IPS DF 4.7 (cell line): ENCODE results near the gene BTBD18.

Source experiments
- DNase-seq: peaks from one replicate; pipeline ENCODE4 v3.0.0-alpha.2; 2013; ENCODE audit warnings: low spot score; ENCODE audit errors: extremely low read depth

The BTBD18 gene

GRCh38 chr11:57751676-57752253 lies at the start of gene BTBD18:
Gene BTBD18 (minus strand): TSS chr11:57751819. CDS start chr11:57751188, 631 bp downstream.
- DNase-seq: no peak

GRCh38 chr11:57801183-57801485 lies 49.5 kb upstream of the BTBD18 start:
- DNase-seq: no peak

GRCh38 chr11:57800444-57801182 lies 49.0 kb upstream of the BTBD18 start:
- no peak for DNase-seq

- no peak for DNase-seq
Observed at GRCh38 chr11:57798905-57799559, 47.4 kb upstream of the BTBD18 start.

GRCh38 chr11:57793351-57794115 lies 41.9 kb upstream of the BTBD18 start:
- DNase-seq: no peak

- no peak for DNase-seq
Observed at GRCh38 chr11:57792870-57793269, 41.3 kb upstream of the BTBD18 start.

- no peak for DNase-seq
Observed at GRCh38 chr11:57792060-57792541, 40.5 kb upstream of the BTBD18 start.

- DNase-seq: no peak
Observed at GRCh38 chr11:57791321-57792059, 39.9 kb upstream of the BTBD18 start.

- DNase-seq: no peak
Observed at GRCh38 chr11:57788703-57789088, 37.1 kb upstream of the BTBD18 start.

- no peak for DNase-seq
Observed at GRCh38 chr11:57787920-57788702, 36.5 kb upstream of the BTBD18 start.

GRCh38 chr11:57787006-57787604 lies 35.5 kb upstream of the BTBD18 start:
- no peak for DNase-seq

GRCh38 chr11:57786436-57786835 lies 34.8 kb upstream of the BTBD18 start:
- DNase-seq: no peak

GRCh38 chr11:57785072-57785471 lies 33.5 kb upstream of the BTBD18 start:
- no peak for DNase-seq

GRCh38 chr11:57781529-57781943 lies 29.9 kb upstream of the BTBD18 start:
- no peak for DNase-seq

GRCh38 chr11:57779276-57779675 lies 27.7 kb upstream of the BTBD18 start:
- no peak for DNase-seq

- DNase-seq: no peak
Observed at GRCh38 chr11:57778318-57779037, 26.9 kb upstream of the BTBD18 start.

GRCh38 chr11:57777969-57778317 lies 26.3 kb upstream of the BTBD18 start:
- no peak for DNase-seq

- DNase-seq: no peak
Observed at GRCh38 chr11:57776577-57777210, 25.1 kb upstream of the BTBD18 start.

GRCh38 chr11:57776031-57776521 lies 24.5 kb upstream of the BTBD18 start:
- no peak for DNase-seq
